Gastroesophageal sphincter (tissue), 4 donors: Measurements from ENCODE around the gene ASPG. TPM values are rescaled to one million over a fixed set of nuclear protein-coding genes. Genes with fewer than 3 reads are reported as not detected.

Experiments used
- ATAC-seq: fragments of 150-250 bp; one replicate; pipeline ENCODE4 v1.9.1; 2016; ENCODE audit warnings: mild to moderate bottlenecking, moderate library complexity
- H3K27ac ChIP-seq, 4 donors: fragments of 200-600 bp; sonication (generic) in 3 of 4; 1 replicate in 3 of 4; 2 replicates in 1 of 4; pipeline ENCODE4 v1.5.1; 2016 to 2019
- H3K27me3 ChIP-seq: fragments of 200-600 bp; sonication (generic); one replicate; pipeline ENCODE4 v1.5.1; 2019
- H3K36me3 ChIP-seq, 2 donors: fragments of 200-600 bp; sonication (generic); one replicate each; pipeline ENCODE4 v1.5.1; 2019; ENCODE audit warnings: control low read depth in 1 of 2
- H3K4me1 ChIP-seq, 3 donors: fragments of 200-600 bp; sonication (generic); 1 replicate in 2 of 3; 2 replicates in 1 of 3; pipeline ENCODE4 v1.5.1; 2016 to 2019; ENCODE audit warnings: control low read depth in 2 of 3
- H3K4me3 ChIP-seq, 2 donors: fragments of 200-600 bp; sonication (generic); one replicate each; pipeline ENCODE4 v1.5.1; 2019; ENCODE audit warnings: mild to moderate bottlenecking in 1 of 2, moderate library complexity in 1 of 2
- H3K9me3 ChIP-seq, 3 donors: fragments of 200-600 bp; sonication (generic); one replicate each; pipeline ENCODE4 v1.5.1; 2017 to 2019; ENCODE audit warnings: control low read depth in 2 of 3
- CTCF ChIP-seq, 4 experiments: fragments of 200-600 bp in 2 of 4; fragments of 450-650 bp in 2 of 4; sonication (generic) in 1 of 4; IDR thresholded peaks; one replicate each; pipeline ENCODE4 v1.5.1; 2017 to 2019; ENCODE audit warnings: antibody characterized with exemption in 4 of 4, mild to moderate bottlenecking in 2 of 4, moderate library complexity in 2 of 4
- EP300 ChIP-seq: sonication (generic); formaldehyde crosslinking; IDR thresholded peaks from one replicate; pipeline ENCODE4 v1.6.1; 2017; ENCODE audit warnings: antibody characterized with exemption, mild to moderate bottlenecking
- POLR2A ChIP-seq, 2 donors: fragments of 450-650 bp; IDR thresholded peaks; one replicate each; pipeline ENCODE4 v1.6.1; 2017; ENCODE audit warnings: antibody characterized with exemption in 2 of 2, mild to moderate bottlenecking in 2 of 2, moderate library complexity in 1 of 2
- POLR2AphosphoS5 ChIP-seq: sonication (generic); formaldehyde crosslinking; IDR thresholded peaks from one replicate; pipeline ENCODE4 v1.6.1; 2017; ENCODE audit warnings: antibody characterized with exemption
- WGBS, 2 donors: methylation state at CpG; one replicate each; pipeline ENCODE4 v1.1.5; 2018; ENCODE audit warnings: low coverage in 1 of 2; 5-methylcytosine and 5-hydroxymethylcytosine counted together
- total RNA-seq, 4 donors: library from RNA; depleted of rRNA; stranded (reverse); fragments of >200 nt; gene quantifications; one replicate each; pipeline ENCODE4 v1.1.0, GENCODE V29; 2016

The ASPG gene
- total RNA-seq, 4 donors from 2014 or later, result 0.13 to 1.1 TPM; not detected in 2

GRCh38 chr14:104149617-104150135 lies 64.2 kb downstream of the ASPG start:
- peak; percentile 42 for ATAC-seq
- Histone ChIP-seq H3K27ac (peak overlapping the region in 2 of 4 donors; percentile 17 to 41), H3K9me3 (no peaks in the 10 kb centered on the region), H3K27me3 (peaks cover 51% of the 10 kb centered on the region), H3K4me3 (no peak overlapping the region), H3K36me3 (no peaks in the 10 kb centered on the region), H3K4me1 (peaks cover 0 to 13% (median 0%) of the 10 kb centered on the region in 3 donors)
- 40 to 50% methylated on average over 1 to 2 of the region's 12 CpGs for WGBS, 2 donors
- TF ChIP-seq CTCF (IDR thresholded peaks at IDR 0.05) (no peak), EP300 (no peak), POLR2A (IDR thresholded peaks at IDR 0.05) (no peak), POLR2AphosphoS5 (no peak)

DNA sequence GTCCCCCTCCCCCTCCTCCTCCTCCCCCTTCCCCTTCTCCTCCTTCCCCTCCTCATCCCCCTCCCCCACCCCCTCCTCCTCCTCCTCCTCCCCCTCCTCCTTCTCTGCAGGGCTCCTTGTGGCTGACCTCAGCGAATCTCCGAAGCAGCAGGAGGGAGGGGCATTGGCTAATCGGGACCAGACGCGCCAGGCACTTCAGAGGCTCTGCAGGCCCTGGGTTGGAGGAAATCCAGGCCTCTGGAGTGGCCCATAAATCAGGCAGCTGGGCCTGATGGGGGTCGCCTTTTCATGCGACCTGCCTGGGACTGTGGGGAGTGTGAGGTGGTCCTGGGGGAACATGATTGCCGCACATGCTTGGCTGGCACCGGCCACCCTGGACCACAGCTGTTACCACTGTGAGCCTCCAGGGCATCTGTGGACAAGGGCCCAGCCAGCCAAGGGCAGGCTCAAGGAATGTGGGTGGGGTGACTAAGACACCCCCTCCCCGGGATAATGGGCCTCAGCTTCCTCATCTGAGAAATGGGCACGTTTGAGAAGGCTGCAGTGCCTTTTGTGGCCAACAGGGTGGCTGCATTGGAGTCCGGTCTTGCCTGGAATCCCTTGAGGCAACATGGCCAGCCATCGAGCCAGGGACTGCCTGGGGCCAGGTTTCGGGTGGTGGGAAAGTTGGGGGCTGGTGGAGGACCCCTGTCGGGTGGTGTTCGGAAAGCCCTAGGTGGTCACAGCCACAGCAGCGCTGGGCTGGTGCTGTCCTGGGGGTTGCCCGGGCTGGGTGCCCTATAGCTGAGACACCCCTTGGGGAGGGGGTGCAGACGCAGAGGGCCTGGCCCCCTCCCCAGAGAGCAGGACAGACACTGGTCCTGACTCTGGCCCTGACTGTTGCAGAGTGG lies 64.9 kb downstream of the ASPG start:
- no peak for TF ChIP-seq POLR2AphosphoS5
- no peak for TF ChIP-seq CTCF (IDR thresholded peaks at IDR 0.05)
- no peak for TF ChIP-seq EP300
- no peak for TF ChIP-seq POLR2A (IDR thresholded peaks at IDR 0.05)
- H3K27ac ChIP-seq, result peak overlapping the region in 1 of 4 donors; percentile 22
- no peak for ATAC-seq

GRCh38 chr14:104151026-104151381 lies 65.5 kb downstream of the ASPG start:
- no peak overlapping the region for H3K4me3 ChIP-seq
- 58% methylated on average over 2 of the region's 5 CpGs; no CpG with 5 or more reads in 1 of the 2 donors for WGBS, 2 donors
- H3K27ac ChIP-seq, result no peak overlapping the region
- TF ChIP-seq POLR2AphosphoS5 (no peak), CTCF (IDR thresholded peaks at IDR 0.05) (no peak), EP300 (no peak), POLR2A (IDR thresholded peaks at IDR 0.05) (no peak)
- ATAC-seq, result no peak
- H3K9me3 ChIP-seq, result no peaks in the 10 kb centered on the region
- H3K4me1 ChIP-seq, result peaks cover 0 to 13% (median 0%) of the 10 kb centered on the region in 3 donors
- peaks cover 40% of the 10 kb centered on the region for H3K27me3 ChIP-seq
- H3K36me3 ChIP-seq, result no peaks in the 10 kb centered on the region

More for the DNA sequence above, 64.9 kb downstream of the ASPG start:
- Histone ChIP-seq H3K4me1 (peaks cover 0 to 13% (median 0%) of the 10 kb centered on the region in 3 donors), H3K27me3 (peaks cover 46% of the 10 kb centered on the region), H3K36me3 (no peaks in the 10 kb centered on the region), H3K9me3 (no peaks in the 10 kb centered on the region), H3K4me3 (no peak overlapping the region)
- WGBS, 2 donors, result no CpG with 5 or more reads among the region's 19 CpGs

DNA sequence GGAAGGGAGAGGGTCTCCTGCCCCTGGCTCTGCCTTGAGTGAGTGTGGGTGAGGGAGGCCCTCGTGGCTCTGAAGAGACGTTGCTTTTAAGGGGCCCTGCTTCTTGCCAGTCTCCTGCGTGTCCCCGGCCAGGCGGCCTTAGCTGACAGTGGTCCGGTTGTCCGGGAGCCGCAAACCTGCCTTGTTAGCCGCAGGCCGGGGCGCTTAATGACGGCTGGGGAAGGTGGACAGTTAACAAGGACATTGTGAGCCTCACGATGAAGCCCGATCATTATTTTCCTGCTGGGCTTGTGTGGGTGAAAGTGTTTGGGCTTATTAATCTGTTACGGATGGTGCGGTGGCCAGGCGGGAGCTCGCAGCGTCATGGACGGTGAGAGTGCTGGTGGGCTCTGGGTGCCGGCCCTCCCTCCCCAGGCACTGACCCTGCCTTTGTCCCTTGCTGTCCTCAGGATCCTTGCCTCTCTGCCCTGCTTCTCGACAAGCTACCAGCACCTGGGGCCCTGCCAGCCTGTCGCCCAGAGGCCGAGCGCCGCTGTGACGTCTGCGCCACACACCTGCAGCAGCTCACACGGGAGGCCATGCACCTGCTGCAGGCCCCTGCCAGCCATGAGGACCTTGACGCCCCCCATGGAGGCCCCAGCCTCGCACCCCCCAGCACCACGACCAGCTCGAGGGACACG lies 66.2 kb downstream of the ASPG start:
- Histone ChIP-seq H3K9me3 (no peaks in the 10 kb centered on the region), H3K36me3 (no peaks in the 10 kb centered on the region), H3K27ac (no peak overlapping the region), H3K27me3 (peaks cover 33% of the 10 kb centered on the region), H3K4me3 (no peak overlapping the region), H3K4me1 (peaks cover 0 to 13% (median 0%) of the 10 kb centered on the region in 3 donors)
- no peak for ATAC-seq
- 92% methylated on average over 2 of the region's 34 CpGs; no CpG with 5 or more reads in 1 of the 2 donors for WGBS, 2 donors
- TF ChIP-seq POLR2AphosphoS5 (no peak), EP300 (no peak), POLR2A (IDR thresholded peaks at IDR 0.05) (no peak), CTCF (IDR thresholded peaks at IDR 0.05) (no peak)
